NCI-H1048 (cell line): ENCODE data around the gene ARHGEF18.
"Not testable (repeated sequence)": the region's sequence is repeated elsewhere in the genome, so short reads cannot be mapped to it uniquely, and the experiment has no call there.

Experiments
- DNase-seq: peaks from one replicate; lab custom pipeline; 2025; lab: John Stamatoyannopoulos, UW

Gene ARHGEF18

GRCh38 chr19:7348587-7349230, at the start of gene ARHGEF18:
ARHGEF18 (plus strand) TSS chr19:7348937; CDS start chr19:7362891, 13,954 bp downstream.
- no peak for DNase-seq

GRCh38 chr19:7301525-7301924, 47.2 kb upstream of the ARHGEF18 start:
- DNase-seq, result no peak

GRCh38 chr19:7303470-7303869, 45.3 kb upstream of the ARHGEF18 start:
- no peak for DNase-seq

DNA sequence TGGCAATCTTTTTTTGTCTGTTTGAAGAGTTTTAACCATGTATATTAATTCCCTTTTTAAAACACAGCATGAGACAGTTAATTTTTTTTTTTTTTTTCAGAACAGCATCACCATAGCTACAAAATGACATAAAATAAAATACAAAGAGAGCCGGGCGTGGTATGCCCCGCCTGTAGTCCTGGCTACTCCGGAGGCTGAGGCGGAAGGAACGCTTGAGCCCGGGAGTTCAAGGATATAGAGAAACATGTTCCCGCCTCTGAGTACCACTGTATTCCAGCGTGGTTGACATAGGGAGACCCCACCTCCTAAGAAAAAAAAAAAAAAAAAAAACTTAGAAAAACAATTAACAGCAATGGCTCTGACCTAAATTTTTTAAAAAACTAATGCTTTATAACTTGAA, 44.5 kb upstream of the ARHGEF18 start:
- no peak for DNase-seq

DNA sequence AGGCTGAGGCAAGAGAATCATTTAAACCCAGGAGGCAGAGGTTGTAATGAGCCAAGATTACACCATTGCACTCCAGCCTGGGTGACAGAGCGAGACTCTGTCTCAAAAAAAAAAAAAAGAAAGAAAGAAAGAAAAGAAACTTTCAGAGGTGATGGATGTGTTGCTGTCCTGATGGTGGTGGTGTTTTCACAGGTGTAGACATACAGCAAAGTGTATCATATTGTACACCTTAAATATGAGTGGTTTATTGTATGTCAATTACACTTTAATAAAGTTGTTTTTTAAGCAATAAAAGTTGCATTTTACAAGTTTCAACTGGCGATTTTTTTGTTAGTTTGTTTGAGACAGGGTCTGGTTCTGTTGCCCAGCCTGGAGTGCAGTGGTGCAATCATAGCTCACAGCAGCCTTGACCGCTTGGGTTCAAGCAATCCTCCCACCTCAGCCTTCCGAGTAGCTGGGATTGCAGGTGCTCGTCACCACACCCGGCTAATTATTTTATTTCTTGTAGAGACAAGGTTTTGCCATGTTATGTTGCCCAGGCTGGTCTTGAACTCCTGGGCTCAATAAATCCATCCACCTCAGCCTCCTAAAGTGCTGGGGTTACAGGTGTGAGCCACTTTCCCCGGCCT, 41.0 kb upstream of the ARHGEF18 start:
- no peak for DNase-seq

GRCh38 chr19:7308327-7308726, 40.4 kb upstream of the ARHGEF18 start:
- DNase-seq, result not testable (repeated sequence)

DNA sequence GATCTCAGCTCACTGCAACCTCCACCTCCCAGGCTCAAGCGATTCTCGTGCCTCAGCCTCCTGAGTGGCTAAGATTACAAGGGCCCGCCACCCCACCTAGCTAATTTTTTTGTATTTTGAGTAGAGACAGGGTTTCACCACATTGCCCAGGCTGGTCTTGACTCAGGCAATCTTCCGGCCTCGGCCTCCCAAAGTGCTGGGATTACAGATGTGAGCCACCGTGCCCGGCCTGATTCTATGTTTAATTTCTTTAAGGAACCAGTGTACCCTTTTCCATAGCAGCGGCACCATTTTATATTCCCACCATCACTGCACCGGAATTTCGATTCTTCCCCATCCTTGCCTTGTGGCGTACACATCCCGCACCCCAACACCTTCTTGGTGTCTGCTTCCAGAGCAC, 36.8 kb upstream of the ARHGEF18 start:
- no peak for DNase-seq

DNA sequence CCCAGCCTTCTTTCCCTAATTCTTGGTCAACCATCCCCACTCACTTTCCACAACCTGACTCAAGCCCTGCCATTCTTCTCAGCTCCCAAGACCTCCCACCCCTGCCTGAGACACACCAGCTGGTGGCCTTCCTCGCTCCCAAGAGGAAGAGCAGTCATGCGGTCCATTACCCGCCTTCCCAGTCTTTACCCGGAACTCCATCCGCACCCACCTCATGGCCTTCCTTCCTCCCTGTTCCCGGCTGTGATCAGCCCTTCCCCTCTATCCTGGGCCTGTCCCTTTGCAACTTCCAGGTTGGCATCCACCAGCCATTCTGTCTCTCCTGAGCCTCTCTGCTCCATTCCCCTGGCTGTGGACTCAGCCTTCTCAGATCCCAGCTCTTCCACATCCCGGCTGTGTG, 35.9 kb upstream of the ARHGEF18 start:
- DNase-seq, result no peak

GRCh38 chr19:7318176-7318575, 30.6 kb upstream of the ARHGEF18 start:
- no peak for DNase-seq

DNA sequence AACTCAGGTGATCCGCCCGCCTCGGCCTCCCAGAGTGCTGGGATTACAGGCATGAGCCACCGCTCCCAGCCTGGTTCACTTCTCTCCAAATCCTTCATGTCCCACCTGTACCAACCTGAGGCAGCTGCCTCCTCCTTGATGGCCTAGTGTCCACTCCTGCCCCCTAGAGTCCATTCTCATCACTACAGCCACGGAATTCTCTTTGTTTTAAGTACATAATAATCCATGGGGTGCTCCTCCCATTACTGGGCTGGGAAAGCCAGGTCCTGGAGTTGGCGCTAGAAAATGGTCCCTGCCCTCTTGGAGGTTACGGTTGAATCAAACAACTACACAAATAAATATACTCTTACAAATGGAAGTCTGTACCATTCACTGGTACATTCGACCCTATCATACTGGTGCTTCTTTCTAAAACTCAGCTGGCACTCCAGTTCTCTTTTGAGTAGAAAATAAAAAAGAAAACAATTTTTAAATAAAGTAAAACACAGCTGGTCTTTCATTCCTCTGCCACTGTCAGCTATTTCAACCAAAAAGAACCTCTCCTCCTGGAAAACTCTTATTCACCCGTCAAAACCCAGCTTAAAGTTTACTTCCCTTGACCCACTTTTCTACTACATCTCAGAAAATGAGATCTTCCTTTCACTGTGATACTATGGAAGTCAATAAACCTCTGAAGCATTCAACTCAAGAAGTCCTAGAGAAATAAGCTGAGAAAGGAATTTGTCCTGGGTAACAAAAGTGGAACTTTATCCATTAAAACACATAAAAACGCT, 22.4 kb upstream of the ARHGEF18 start:
- no peak for DNase-seq

DNA sequence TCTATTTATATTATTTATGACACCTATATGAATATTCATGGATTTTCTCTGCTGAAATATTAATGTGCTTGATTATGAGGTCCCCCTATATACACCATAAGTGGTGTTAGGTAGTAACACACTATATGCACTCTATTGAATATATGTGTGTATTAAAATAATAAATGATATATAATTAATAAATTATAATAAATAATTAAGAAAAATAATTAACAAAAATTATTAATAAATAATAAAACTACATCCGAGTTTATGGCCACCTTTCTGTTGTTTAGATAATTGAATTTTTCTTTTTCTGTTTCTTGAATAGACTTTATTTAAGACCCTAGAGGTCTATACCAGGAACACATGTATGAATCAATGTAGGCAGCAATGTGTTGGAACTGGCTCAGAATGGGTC, 20.9 kb upstream of the ARHGEF18 start:
- no peak for DNase-seq

DNA sequence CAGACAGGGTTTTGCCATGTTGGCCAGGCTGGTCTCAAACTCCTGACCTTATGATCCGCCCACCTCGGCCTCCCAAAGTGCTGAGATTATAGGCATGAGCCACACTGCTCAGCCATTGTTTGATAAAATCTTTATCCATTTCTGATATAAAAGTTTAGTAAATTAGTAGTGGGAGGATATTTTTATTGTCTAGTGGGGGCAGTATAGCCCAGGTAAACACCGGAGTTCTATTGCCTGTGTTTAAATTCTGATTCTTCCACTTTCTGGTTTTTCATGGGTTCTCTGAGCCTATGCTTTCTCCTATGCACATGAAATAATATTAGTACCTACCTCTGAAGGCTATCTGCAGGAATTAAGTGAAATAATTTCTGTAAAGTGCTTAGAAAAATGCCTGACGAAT, 20.1 kb upstream of the ARHGEF18 start:
- DNase-seq, result no peak

DNA sequence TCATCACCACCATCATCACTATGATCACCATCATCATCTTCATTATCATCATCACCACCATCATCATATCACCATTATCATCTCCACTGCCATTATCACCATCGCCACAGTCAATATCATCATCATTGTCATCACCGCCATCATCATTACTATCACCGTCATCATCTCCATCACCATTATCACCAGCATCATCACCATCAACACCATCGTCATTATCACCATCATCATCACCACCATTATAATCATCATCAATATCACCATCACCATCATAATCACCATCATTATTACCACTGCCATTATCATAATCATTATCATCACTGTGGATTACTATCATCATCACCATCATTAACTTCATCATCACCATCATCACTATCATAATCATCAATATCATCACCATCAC, 17.3 kb upstream of the ARHGEF18 start:
- DNase-seq, result no peak

DNA sequence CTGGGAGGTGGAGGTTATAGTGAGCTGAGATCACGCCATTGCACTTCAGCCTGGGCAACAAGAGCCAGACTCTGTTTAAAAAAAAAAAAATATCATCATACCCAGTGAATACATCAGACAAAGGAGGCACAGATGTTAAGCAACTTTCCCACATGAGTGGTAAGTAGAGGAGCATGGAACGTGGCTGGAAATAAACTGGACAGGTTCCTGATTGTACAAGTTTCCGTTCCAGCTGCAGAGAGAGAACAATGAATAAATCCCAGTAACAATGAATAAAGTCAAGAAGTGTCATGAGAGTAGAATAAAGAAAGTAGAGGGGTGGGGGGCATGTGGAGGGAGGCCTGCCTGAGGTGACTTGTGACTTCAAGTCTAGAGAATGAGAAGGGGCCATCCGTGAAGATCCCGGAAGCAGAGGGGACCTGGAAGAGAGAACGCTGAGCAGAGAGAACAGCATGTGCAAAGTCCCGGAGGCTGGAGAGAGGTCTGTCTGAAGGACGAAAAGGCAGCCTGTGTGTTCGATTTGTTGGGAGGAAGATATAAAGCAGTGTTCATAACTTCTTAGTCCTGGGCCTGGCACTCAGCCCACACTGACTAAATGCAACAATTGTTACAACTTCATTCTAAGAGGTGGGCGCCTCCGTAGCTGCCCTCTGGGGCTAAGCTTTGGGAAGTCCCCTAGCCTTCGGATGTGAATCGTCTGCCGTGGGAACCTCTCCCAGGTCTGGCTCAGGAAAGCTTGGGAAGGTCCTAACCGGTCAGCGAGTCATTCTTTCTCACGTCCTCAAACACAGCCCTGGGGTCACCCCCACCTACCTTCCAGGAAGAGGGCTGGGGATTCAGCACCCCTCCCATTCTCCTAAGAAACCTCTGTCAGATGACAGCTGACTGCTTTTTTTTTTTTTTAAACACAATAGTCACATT, 15.3 kb upstream of the ARHGEF18 start:
- no peak for DNase-seq

DNA sequence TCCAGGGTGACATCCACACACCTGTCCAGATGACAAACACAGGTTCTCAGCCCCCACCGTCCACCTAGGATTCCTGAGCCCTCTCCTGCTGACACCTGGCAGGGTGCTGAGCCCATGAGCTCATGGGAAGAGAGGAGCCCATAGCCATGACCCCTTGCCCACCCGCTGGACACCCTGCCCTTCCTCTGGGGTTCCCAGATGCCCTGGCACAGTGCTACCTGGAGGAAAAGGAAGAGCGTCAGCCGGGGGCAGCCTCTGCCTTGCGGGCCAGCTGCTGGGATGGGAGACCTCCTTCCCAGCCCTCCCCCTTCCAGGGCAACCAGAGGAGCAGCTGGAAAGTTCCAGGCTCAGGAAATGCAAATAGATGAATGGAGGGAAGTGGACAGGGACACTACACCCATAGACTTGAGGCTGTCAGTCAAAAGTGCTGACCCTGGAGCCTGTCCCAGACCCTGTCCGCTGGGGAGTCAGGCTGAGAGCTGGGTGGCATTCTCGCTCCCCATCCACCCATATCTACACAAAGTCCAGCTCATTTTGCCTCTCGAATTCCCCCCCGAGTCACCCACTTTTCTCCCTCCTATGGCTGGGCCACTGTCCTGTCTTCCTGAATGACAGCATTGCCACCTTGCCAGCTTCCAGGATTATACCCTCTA, 12.3 kb upstream of the ARHGEF18 start:
- no peak for DNase-seq

DNA sequence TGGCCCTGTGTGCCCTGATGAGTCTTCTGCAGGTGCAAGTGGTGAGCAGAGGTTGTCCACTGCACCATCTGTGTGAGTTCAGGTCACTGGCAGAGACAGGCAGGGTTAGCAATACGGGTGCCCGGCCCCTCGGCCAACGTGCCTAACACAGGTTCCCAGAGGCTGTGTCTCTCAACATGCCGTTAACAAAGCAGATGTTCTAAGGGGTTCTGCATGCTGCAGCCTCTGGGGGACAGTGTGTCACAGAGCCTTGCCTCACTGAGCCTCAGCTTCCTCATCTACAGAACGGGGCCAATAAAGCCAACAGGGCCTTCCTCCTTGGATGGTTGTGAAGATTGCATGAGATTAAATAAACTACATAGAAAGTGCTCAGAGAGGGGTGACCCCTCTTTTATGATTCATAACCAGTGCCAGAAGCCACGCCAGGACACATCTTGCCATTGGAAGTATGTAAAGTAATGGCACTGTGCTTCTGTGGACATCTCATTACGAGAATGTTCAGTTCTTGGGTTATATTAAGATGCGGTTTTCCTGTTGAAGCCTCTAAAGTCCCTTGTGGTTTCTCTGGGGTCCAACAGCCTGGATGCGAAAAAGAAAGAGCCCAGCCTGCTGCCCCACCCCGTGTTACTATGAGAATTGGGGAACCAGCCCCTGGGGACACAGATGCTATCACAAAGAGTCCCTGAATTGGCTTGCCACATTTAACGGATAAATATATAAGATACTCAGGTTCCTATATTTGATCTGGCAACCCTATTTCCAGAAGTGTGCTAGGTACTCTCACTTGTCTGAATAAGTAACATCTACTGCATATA, 11.2 kb upstream of the ARHGEF18 start:
- DNase-seq, result no peak

DNA sequence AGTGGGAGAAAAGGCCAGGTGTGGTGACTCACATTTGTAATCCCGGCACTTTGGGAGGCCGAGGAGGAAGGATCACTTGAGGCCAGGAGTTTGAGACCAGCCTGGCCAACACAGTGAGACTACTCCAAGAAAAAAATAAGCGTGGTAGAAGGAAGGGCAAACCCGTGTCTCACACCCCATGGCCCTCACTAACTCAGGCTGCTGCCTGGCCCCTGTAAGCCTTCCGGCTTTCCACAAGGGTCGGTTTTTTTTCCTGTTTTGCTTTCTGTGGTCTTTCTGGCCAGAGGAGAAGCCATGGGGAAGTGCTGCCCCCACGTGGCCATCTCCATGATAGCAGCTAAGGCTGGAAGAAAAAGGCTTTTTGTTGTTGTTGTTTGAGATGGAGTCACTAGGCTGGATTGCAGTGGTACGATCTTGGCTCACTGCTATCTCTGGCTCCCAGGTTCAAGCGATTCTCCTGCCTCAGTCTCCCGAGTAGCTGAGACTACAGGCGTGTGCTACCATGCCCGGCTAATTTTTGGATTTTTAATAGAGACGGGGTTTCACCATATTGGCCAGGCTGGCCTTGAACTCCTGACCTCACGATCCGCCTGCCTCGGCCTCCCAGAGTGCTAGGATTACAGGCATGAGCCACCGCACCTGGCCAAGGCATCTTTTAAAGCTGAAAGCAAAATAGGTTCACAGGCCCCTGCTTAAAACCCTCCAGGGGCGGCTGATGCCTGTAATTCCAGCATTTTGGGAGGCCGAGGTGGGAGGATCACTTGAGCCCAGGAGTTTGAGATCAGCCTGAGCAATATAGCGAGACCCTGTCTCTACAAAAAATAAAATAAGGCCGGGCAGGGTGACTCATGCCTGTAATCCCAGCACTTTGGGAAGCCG, 7.5 kb upstream of the ARHGEF18 start:
- DNase-seq, result peak; percentile 48

DNA sequence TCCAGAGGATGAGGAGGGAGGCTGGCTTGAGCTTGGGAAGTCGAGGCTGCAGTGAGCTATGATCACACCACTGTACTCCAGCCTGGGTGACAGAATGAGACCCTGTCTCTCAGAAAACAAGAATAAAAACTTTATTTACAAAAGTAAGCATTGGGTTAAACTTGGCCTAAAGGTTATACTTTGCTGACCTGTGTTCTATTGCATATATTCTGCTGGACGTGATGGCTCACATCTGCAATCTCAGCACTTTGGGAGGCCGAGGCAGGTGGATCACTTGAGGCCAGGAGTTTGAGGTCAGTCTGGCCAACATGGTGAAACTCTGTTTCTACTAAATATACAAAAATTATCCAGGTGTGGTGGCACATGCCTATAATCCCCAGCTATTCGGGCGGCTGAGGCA, 6.6 kb upstream of the ARHGEF18 start:
- no peak for DNase-seq

DNA sequence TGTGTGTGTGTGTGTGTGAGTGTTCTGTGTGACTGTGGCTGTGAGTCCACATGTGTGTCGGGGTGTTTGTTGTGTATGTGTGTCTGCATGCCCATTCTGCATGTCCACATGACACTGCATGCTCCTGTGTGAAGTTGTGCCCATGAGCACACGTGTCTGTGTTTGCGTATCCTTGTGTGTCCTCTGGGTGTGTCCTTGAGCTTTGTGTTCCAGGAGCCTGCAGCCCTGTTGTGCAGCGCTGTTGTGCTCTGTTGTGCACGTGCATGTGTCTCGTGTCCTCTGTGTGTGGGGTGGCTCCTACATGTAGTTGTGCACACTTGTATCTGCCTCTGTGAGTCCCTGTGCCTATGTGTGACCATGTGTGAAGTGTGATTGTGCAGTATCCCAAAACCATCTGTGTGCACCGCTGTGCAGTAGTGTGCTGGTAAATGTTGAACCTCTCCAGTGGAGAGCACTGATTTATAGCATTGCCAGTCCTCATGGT, 2.2 kb upstream of the ARHGEF18 start:
- no peak for DNase-seq

DNA sequence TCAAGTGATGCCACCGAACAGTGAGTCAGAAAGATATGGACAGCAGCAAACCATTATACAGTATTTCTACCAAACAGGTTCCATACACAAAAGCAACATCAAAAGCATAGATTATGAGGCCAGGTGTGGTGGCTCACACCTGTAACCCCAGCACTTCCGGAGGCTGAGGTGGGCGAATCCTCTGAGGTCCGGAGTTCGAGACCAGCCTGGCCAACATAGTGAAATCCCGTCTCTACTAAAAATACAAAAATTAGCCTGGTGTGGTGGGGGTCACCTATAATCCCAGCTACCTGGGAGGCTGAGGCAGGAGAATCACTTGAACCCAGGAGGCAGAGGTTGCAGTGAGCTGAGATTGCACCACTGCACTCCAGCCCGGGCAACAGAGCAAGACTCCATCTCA, 1.7 kb upstream of the ARHGEF18 start:
- DNase-seq, result not testable (repeated sequence)
